Adrenal gland (tissue), 5 donors: Measurements from ENCODE around the gene TMCC1.

Experiments
- CTCF ChIP-seq, 6 experiments: fragments of 450-650 bp in 4 of 6; fragments of 200-600 bp in 2 of 6; sonication (generic) in 1 of 6; IDR thresholded peaks; 1 replicate in 5 of 6; 2 replicates in 1 of 6; pipeline versions ENCODE4 v1.5.1 to v1.8.0; 2016 to 2021; ENCODE audit warnings: antibody characterized with exemption in 6 of 6, mild to moderate bottlenecking in 2 of 6, moderate library complexity in 1 of 6
- POLR2A ChIP-seq, 2 donors: fragments of 450-650 bp; IDR thresholded peaks; one replicate each; pipeline ENCODE4 v1.6.1; 2017; ENCODE audit warnings: antibody characterized with exemption in 2 of 2, mild to moderate bottlenecking in 2 of 2, moderate library complexity in 1 of 2
- donor health status: DM: no; HTN: no; CAD: no.

DNA sequence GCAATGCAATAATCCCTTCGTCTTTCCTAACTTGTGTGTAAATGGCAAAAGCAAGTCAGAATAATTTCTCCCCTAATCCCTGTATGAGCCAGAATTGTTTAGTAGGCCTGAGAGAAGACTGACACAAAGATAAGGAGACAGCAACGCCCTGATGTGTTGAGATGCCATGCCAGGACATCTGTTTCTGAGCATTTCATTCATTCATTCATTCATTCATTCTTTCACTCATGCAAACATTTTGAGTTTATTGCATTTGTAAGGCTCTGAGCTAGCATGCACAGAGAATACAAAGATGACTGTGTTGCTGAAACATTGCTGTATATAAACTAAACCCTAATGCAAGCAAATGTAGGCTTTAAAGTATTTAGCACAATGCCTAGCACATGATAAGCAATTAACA, 127.4 kb downstream of the TMCC1 start:
- no peak for TF ChIP-seq CTCF (IDR thresholded peaks at IDR 0.05)
- TF ChIP-seq POLR2A (IDR thresholded peaks at IDR 0.05): no peak
